Heart left ventricle (tissue), 13 donors: ENCODE data around the gene PIP4K2A.

Experiments used
- POLR2A ChIP-seq, 2 donors: fragments of 450-650 bp; IDR thresholded peaks; one replicate each; pipeline ENCODE4 v1.6.1; 2017; ENCODE audit warnings: antibody characterized with exemption in 2 of 2, mild to moderate bottlenecking in 2 of 2, moderate library complexity in 2 of 2
- TF ChIP-seq, protein P1 (sequence below), 12 donors: fragments of 200-600 bp; sonication (generic) in 4 of 12; IDR thresholded peaks; one replicate each; pipeline versions ENCODE4 v1.5.0 to v1.8.0; 2018 to 2022; ENCODE audit warnings: antibody characterized with exemption in 12 of 12, mild to moderate bottlenecking in 5 of 12
- donor health status: ischemic (EF 13 %, LVEDD 7.1; RV severe dilation, severe dysfunction).
- donor health status: DM: no; HTN: yes; CAD: no.
- donor health status: DM: no; HTN: no; CAD: no.
- donor health status: ischemic (EF 25% LVEDD 6.9; RV normal size, moderate dysfunction).
- donor health status: ischemic (EF 25% LVEDD 5.7; RV mildly dilated, moderate dysfunction).
- donor health status: ischemic (EF 35%, LVEDD 5.7; RV mildly dilated, moderate dysfunction).
- donor health status: nonischemic (EF 11% LVEDD 7.7; RV severe dilation, severe dysfunction).
- donor health status: DM: yes; HTN: yes; CAD: no.
- donor health status: PGD.
- donor health status: ischemic (EF 29% LVEDD 5.4; RV normal size, mild dysfunction).
- donor health status: nonischemic (EF 23%, LVEDD 6.1; RV moderate dilation, normal function).

DNA sequence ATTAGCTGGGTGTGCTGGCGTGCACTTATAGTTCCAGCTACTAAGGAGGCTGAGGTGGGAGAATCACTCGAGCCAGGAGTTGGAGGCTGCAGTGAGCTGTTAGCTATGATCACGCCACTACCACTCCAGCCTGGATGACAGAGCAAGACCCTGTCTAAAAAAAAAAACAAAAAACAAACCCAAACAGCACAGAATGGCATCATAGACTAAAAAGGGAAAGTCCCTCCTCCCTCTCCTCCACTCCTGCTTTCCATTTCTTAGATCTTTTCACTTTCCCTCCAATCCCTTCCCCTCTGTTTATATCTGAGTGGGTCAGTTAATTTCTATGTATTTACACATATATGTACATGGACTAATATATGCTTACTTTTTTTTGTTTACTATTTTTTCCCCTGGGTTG lies 10.4 kb upstream of the PIP4K2A start:
- TF ChIP-seq, protein P1, sequence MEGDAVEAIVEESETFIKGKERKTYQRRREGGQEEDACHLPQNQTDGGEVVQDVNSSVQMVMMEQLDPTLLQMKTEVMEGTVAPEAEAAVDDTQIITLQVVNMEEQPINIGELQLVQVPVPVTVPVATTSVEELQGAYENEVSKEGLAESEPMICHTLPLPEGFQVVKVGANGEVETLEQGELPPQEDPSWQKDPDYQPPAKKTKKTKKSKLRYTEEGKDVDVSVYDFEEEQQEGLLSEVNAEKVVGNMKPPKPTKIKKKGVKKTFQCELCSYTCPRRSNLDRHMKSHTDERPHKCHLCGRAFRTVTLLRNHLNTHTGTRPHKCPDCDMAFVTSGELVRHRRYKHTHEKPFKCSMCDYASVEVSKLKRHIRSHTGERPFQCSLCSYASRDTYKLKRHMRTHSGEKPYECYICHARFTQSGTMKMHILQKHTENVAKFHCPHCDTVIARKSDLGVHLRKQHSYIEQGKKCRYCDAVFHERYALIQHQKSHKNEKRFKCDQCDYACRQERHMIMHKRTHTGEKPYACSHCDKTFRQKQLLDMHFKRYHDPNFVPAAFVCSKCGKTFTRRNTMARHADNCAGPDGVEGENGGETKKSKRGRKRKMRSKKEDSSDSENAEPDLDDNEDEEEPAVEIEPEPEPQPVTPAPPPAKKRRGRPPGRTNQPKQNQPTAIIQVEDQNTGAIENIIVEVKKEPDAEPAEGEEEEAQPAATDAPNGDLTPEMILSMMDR (IDR thresholded peaks at IDR 0.05) = no peak
- no peak for TF ChIP-seq POLR2A (IDR thresholded peaks at IDR 0.05)
